Upper lobe of left lung (tissue), 4 donors: Measurements from ENCODE around the gene VAPB.

Experiments
- CTCF ChIP-seq, 6 experiments: fragments of 450-650 bp in 4 of 6; fragments of 200-600 bp in 2 of 6; sonication (generic) in 2 of 6; IDR thresholded peaks; one replicate each; pipeline ENCODE4 v1.5.1; 2016 to 2019; ENCODE audit warnings: antibody characterized with exemption in 6 of 6
- EP300 ChIP-seq, 4 donors: sonication (generic); formaldehyde crosslinking; IDR thresholded peaks; one replicate each; pipeline ENCODE4 v1.5.1; 2017; ENCODE audit warnings: antibody characterized with exemption in 4 of 4, control low read depth in 2 of 4
- POLR2A ChIP-seq, 4 donors: fragments of 450-650 bp; IDR thresholded peaks; one replicate each; pipeline ENCODE4 v1.5.1; 2016 to 2017; ENCODE audit warnings: antibody characterized with exemption in 4 of 4, mild to moderate bottlenecking in 2 of 4
- POLR2AphosphoS5 ChIP-seq, 2 donors: sonication (generic); formaldehyde crosslinking; IDR thresholded peaks; one replicate each; pipeline ENCODE4 v1.5.1; 2017; ENCODE audit warnings: antibody characterized with exemption in 2 of 2

- TF ChIP-seq EP300 (IDR thresholded peaks at IDR 0.05) (no peak), POLR2AphosphoS5 (IDR thresholded peaks at IDR 0.05) (no peak), POLR2A (IDR thresholded peaks at IDR 0.05) (no peak), CTCF (IDR thresholded peaks at IDR 0.05) (no peak)
Observed at GRCh38 chr20:58497076-58497641, 108.1 kb downstream of the VAPB start.
